ENCODE measurements around the gene LRFN5.
"Not testable (repeated sequence)": the region's sequence is repeated elsewhere in the genome, so short reads cannot be mapped to it uniquely, and the experiment has no call there.

LRFN5 gene

DNA sequence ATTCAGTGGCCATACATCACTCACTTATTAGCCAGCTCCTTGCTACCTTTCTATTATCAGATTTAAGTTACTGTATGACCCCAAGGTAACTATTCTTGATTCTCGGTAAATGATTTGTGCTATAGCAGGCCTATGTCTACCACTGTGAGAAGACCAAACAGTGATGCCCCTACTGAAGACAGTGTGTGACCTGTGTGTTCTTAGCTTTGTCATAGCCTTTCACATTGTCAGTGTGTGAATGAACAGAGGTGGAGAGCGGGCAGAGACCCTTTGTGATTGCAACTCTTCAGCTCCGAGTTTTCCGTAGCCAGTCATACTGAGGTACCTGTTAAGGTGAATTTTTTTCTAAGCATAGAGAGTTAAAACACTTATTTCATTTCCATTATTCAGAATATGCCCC lies 294.0 kb downstream of the LRFN5 start:
- no peak for DNase-seq

DNA sequence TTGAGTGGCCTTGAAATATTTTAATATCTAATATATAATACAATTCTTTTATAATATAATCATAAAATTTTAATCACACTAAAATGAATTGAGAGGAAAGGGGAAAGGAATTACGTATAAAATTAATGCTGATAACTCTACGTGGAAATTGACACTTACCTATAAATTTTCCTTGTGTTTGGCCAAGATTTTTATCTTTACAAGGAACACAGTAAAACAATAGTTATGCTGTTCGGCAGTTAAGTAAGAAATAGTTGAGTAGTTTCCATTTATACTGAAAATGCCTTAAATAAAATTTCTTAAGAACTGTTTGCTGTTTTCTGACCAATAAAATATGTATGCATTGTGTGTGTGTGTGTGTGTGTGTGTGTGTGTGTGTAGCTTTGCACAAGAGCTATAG lies 294.4 kb downstream of the LRFN5 start:
- DNase-seq = no peak

- DNase-seq = no peak
Observed at GRCh38 chr14:41905394-41905964, 298.8 kb downstream of the LRFN5 start.

- not testable (repeated sequence) for DNase-seq
Observed at GRCh38 chr14:41911155-41911554, 304.5 kb downstream of the LRFN5 start.

- no peak for DNase-seq
Observed at GRCh38 chr14:41913398-41913797, 306.7 kb downstream of the LRFN5 start.

- no peak for DNase-seq
Observed at GRCh38 chr14:41915732-41916131, 309.1 kb downstream of the LRFN5 start.

- DNase-seq = no peak
Observed at GRCh38 chr14:41916313-41916712, 309.6 kb downstream of the LRFN5 start.

GRCh38 chr14:41925409-41925808 lies 318.7 kb downstream of the LRFN5 start:
- DNase-seq = no peak

DNA sequence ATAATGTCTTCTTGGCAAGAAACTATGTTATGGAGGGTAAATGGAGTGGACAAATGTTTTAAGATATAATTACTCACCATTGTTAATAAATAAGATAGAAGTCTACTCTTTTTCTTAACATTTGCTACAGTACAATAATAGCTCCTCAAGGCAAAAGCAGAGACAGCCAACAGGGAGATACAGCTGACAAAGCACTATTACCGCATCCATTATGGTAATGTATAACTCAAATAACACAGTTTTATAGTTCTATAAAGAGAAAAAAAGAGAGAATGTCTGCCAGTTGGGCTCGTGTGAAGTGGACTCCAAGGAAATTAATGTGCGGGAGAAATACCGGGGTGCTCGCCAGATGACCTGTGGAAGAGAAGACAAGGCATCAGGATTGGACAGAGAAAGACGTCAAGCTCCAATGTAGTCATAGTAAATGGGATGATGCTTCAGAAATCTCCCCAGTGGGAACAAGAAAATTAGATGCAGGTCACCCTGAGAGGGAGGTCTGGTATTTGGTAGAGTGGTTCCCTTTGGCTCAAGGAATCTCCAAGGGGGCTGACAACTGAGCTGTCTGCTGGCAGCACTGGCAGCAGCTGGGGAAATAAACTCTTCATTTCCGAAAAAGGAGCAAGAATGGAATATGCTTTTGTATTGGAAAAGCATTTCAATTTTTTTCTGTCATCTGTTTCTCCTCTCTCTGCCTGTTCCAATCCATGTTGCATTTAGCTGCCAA lies 343.9 kb downstream of the LRFN5 start:
- DNase-seq = no peak
